Measurements from ENCODE around the gene ATAD2B.

GRCh38 chr2:23823863-23824262, 103.1 kb downstream of the ATAD2B start:
- TF ChIP-seq POLR2A (IDR thresholded peaks at IDR 0.05) (no peak), CTCF (IDR thresholded peaks at IDR 0.05 in 8 of 11, conservative IDR thresholded peaks at IDR 0.05 in 3 of 11) (no peak)
